ENCODE results near the gene SDK2.

DNA sequence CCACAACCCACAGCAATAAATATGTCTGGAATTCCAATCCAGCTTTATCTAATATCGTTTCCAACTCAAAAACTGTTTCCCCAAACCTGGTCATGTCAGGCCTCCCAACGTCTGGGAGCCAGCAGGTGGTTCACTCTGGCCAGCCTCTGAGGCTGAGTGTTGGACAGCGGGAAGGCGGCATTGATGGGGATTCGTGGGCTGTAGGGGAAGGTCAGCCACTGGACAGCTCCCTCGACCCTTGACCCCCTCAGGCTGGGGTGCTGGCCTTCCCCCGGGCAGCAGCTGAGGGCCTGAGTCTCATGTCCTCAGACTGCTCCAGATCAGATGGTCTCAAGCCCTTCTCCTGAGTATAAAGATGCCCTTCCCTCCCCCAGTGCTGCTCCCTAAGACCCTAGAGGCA lies 50.2 kb downstream of the SDK2 start:
- TF ChIP-seq, protein P1, sequence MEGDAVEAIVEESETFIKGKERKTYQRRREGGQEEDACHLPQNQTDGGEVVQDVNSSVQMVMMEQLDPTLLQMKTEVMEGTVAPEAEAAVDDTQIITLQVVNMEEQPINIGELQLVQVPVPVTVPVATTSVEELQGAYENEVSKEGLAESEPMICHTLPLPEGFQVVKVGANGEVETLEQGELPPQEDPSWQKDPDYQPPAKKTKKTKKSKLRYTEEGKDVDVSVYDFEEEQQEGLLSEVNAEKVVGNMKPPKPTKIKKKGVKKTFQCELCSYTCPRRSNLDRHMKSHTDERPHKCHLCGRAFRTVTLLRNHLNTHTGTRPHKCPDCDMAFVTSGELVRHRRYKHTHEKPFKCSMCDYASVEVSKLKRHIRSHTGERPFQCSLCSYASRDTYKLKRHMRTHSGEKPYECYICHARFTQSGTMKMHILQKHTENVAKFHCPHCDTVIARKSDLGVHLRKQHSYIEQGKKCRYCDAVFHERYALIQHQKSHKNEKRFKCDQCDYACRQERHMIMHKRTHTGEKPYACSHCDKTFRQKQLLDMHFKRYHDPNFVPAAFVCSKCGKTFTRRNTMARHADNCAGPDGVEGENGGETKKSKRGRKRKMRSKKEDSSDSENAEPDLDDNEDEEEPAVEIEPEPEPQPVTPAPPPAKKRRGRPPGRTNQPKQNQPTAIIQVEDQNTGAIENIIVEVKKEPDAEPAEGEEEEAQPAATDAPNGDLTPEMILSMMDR (conservative IDR thresholded peaks at IDR 0.05; ENCODE audit: low read depth in 2 of 2), result no peak
- TF ChIP-seq POLR2AphosphoS5 (IDR thresholded peaks at IDR 0.05; ENCODE audit: low read depth), result no peak
- TF ChIP-seq, protein P2, sequence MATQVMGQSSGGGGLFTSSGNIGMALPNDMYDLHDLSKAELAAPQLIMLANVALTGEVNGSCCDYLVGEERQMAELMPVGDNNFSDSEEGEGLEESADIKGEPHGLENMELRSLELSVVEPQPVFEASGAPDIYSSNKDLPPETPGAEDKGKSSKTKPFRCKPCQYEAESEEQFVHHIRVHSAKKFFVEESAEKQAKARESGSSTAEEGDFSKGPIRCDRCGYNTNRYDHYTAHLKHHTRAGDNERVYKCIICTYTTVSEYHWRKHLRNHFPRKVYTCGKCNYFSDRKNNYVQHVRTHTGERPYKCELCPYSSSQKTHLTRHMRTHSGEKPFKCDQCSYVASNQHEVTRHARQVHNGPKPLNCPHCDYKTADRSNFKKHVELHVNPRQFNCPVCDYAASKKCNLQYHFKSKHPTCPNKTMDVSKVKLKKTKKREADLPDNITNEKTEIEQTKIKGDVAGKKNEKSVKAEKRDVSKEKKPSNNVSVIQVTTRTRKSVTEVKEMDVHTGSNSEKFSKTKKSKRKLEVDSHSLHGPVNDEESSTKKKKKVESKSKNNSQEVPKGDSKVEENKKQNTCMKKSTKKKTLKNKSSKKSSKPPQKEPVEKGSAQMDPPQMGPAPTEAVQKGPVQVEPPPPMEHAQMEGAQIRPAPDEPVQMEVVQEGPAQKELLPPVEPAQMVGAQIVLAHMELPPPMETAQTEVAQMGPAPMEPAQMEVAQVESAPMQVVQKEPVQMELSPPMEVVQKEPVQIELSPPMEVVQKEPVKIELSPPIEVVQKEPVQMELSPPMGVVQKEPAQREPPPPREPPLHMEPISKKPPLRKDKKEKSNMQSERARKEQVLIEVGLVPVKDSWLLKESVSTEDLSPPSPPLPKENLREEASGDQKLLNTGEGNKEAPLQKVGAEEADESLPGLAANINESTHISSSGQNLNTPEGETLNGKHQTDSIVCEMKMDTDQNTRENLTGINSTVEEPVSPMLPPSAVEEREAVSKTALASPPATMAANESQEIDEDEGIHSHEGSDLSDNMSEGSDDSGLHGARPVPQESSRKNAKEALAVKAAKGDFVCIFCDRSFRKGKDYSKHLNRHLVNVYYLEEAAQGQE (IDR thresholded peaks at IDR 0.05; ENCODE audit: unreplicated experiment), result peak; percentile 68
- no peak for TF ChIP-seq EZH2phosphoT487 (IDR thresholded peaks at IDR 0.05; ENCODE audit: unreplicated experiment)
- no peak for TF ChIP-seq EZH2 (IDR thresholded peaks at IDR 0.05; ENCODE audit: low read depth, unreplicated experiment)
- TF ChIP-seq ETS1 (IDR thresholded peaks at IDR 0.05), result no peak
- no peak for TF ChIP-seq ZNF331 (CRISPR knock-in tag; IDR thresholded peaks at IDR 0.05; ENCODE audit: low read depth)
- no peak for TF ChIP-seq CREB1 (CRISPR knock-in tag; IDR thresholded peaks at IDR 0.05; ENCODE audit: low read depth)
- no peak for TF ChIP-seq STAT1 (IDR thresholded peaks at IDR 0.05; ENCODE audit: unreplicated experiment)
- TF ChIP-seq JUNB (IDR thresholded peaks at IDR 0.05; ENCODE audit: unreplicated experiment), result no peak
- no peak for TF ChIP-seq NANOG (IDR thresholded peaks at IDR 0.05; ENCODE audit: borderline replicate concordance)
- no peak for TF ChIP-seq ZNF114 (CRISPR knock-in tag; IDR thresholded peaks at IDR 0.05)
